IPS-NIHi7 (cell line): Measurements from ENCODE around the gene CPNE4.

ENCODE experiments used
- DNase-seq: peaks from one replicate; pipeline ENCODE4 v3.0.0; 2012; ENCODE audit warnings: mixed read lengths; ENCODE audit errors: extremely low spot score

The CPNE4 gene

DNA sequence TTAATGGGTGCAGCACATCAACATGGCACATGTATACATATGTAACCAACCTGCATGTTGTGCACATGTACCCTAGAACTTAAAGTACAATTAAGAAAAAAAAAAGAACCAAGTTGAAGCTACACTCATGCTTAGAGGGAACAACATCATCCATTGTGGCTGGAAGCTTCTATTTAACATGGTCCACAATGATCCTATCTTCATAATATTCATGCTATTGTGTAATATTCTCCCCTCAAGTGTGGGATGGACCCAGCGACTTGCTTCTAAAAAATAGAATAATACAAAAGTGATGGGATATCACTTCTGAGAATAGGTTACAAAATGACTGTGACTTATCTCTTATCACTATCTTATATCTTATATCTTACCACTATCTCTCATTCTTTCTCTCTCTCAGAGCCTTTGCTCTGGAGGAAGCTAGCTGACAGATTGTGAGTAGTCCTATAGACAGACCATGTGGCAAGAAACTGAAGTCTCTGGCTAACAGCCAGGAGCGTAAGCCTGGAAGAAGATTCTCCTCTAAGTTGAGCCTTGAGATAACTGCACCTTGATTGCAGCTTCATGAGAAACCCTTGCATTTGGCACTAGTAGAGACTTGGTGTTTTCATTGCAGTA, 333.6 kb downstream of the CPNE4 start:
- no peak for DNase-seq

DNA sequence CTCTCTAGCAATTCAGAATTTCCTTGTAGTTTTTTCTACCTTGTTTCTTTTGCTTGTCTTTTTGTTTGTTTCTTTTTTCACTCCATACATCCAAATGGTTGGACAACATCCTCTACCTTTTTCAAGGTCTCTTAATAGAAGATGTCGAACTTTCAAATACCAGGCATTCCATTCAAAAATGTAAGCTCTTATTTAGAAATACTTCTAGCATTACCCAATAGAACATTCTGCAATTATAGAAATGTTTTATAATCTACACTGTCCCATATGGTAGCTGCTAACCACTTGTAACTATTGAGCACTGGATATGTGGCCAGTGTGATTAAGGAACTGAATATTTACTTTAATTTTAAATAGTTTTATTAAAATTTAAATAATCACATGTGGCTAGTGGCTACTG, 335.8 kb downstream of the CPNE4 start:
- DNase-seq, result no peak

- no peak for DNase-seq
Measured at GRCh38 chr3:131694376-131694775, 340.4 kb downstream of the CPNE4 start.

- no peak for DNase-seq
Measured at GRCh38 chr3:131692356-131692755, 342.5 kb downstream of the CPNE4 start.

- no peak for DNase-seq
Measured at GRCh38 chr3:131690800-131691199, 344.0 kb downstream of the CPNE4 start.

- DNase-seq, result no peak
Measured at GRCh38 chr3:131688370-131688769, 346.4 kb downstream of the CPNE4 start.

DNA sequence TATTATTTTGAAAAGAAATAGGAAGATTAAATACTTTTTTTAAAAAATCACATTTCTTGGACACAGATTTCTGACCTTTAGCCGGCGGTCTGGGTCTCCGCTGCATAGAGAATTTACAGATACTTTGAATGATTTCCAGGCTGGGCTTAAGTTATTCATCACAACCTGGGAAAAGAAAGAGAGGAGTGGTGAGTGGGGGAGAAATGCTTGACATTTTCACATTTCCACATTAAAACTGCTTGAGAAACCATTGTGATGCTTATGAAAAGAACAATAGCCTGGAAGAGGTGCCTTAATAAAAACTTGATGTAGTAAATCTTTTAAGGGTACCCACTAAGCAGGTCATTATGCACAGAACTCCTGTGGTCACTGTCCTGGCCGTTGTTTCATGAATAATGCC, 365.2 kb downstream of the CPNE4 start:
- no peak for DNase-seq

GRCh38 chr3:131658771-131659170, 376.0 kb downstream of the CPNE4 start:
- DNase-seq, result no peak

GRCh38 chr3:131658115-131658514, 376.7 kb downstream of the CPNE4 start:
- DNase-seq, result no peak

- DNase-seq, result no peak
Measured at GRCh38 chr3:131655070-131655690, 379.6 kb downstream of the CPNE4 start.

- DNase-seq, result no peak
Measured at GRCh38 chr3:131645638-131646037, 389.2 kb downstream of the CPNE4 start.

- DNase-seq, result no peak
Measured at GRCh38 chr3:131636266-131636775, 398.5 kb downstream of the CPNE4 start.

GRCh38 chr3:131630807-131631206, 404.0 kb downstream of the CPNE4 start:
- no peak for DNase-seq

DNA sequence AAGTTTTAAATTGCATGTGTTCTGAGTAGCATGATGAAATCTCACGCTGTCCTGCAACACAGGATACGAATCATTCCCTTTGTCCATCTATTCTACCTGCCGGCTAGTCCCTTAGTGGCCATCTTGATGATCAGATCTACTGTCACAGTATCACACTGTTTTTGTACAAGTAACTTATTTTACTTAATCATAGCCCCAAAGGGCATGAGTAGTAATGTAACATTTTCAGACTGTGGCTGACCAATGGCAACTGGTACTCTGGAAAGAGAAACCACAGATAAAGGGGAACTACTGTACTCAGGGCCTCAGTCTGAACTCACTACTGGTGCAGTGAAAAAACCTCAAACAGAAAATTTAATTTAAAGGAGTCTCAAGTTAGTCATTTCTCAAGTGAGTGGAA, 404.7 kb downstream of the CPNE4 start:
- DNase-seq, result no peak

DNA sequence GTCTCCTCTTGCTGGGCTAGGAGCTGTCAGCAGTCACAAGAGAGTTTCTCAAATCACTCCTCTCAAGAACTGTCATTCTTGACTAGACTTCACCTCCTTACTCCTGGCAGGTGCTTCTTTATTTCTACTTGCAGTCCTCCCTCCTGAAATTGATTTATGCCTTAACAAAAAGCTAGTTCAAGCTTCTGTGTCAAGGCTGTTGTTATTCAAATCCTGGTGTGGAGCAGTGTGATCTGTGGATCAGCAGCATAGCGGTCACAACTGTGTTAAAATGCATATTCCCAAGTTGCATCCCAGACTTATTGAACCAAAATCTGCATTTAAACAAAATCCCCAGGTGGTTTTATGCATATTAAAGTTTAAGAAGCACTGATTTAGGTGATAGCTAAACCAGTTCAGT, 411.4 kb downstream of the CPNE4 start:
- no peak for DNase-seq

- no peak for DNase-seq
Measured at GRCh38 chr3:131622726-131623125, 412.1 kb downstream of the CPNE4 start.

- DNase-seq, result no peak
Measured at GRCh38 chr3:131620977-131621376, 413.8 kb downstream of the CPNE4 start.

DNA sequence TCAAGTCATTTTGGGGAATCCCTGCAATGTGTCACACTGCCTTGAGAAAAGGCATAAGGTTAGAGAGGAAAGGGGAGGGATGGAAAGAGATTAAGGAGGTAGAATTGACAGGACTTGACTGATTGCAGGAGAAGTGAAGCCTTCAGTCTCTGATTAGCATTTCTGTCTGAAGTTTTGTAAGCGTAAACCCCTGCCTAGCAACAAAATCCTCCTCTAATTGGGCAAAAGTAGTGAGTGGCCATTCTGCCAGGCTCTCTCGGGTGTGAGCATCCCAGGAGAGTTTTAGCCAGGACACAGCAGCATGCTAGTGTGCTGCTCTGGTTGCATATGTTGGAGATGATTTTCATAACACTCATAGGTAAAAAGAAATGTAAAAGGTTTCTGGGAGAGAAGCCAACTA, 415.0 kb downstream of the CPNE4 start:
- DNase-seq, result no peak

DNA sequence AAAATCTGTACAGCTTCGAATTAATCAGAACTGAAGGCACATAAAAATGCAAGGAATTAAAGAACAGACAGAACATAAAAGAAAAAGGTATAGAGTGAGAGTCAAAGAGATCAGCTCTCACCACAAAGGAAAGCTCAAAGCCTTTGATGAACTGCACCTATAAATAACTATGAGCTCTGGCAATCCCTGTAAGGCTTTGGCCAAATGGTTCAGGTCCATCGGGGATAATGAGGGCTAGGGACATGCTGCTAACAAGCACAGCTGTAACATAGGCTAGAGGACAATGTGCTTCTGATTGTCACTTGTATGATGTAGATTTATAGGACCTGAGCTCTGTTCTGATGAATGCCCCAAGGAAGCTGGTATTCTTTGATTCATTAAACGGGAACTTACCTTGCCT, 418.1 kb downstream of the CPNE4 start:
- no peak for DNase-seq

GRCh38 chr3:131612745-131613144, 422.1 kb downstream of the CPNE4 start:
- no peak for DNase-seq

DNA sequence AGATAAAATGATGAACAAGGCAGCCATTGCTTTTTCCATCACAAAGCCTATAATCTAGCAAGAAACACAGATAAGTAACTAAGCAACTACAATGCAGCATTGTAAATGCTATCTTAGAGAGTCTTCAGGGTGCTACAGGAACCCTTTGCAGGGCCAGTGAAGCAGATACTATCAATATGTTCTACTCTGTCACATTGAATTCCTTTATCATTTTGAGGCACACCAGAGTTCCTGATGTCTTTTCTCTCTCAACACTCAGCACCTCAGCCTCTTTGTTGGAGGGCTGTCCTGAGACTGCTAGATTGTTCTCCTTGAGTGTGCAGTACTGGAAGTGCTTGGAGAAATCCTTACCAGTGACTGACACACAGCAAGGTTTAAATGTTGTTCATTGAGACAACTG, 424.6 kb downstream of the CPNE4 start:
- no peak for DNase-seq

GRCh38 chr3:131608741-131609140, 426.1 kb downstream of the CPNE4 start:
- no peak for DNase-seq

DNA sequence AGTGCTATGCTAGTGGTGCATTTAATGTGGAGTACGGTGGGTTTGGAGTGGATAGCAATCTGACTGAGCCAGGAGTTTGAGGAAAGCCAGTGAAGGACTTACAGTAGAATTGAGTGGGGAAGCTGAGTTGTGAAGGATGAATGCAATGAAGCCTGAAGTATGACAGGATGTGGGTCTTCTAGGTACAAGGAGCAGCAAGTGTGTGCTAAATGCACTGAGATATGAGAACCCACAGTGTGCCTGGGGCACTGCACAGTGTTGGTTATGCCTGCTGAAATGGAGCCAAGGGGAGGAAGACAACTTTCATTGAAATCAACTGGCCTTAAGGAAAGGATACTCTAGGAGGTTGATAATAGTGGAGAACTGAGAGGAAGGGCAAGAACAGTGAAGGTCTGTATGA, 426.5 kb downstream of the CPNE4 start:
- DNase-seq, result no peak

- no peak for DNase-seq
Measured at GRCh38 chr3:131605916-131606315, 428.9 kb downstream of the CPNE4 start.
